HG02885 (cell line): ENCODE results near the gene C16orf78.
"Not testable (repeated sequence)": the region's sequence is repeated elsewhere in the genome, so short reads cannot be mapped to it uniquely, and the experiment has no call there.

Experiments
- ATAC-seq: cut with Tn5 transposase; IDR thresholded peaks from one replicate; pipeline ENCODE4 v1.9.1; 2021; ENCODE audit warnings: mild to moderate bottlenecking; ENCODE audit not compliant: unreplicated experiment, poor library complexity

The C16orf78 gene

DNA sequence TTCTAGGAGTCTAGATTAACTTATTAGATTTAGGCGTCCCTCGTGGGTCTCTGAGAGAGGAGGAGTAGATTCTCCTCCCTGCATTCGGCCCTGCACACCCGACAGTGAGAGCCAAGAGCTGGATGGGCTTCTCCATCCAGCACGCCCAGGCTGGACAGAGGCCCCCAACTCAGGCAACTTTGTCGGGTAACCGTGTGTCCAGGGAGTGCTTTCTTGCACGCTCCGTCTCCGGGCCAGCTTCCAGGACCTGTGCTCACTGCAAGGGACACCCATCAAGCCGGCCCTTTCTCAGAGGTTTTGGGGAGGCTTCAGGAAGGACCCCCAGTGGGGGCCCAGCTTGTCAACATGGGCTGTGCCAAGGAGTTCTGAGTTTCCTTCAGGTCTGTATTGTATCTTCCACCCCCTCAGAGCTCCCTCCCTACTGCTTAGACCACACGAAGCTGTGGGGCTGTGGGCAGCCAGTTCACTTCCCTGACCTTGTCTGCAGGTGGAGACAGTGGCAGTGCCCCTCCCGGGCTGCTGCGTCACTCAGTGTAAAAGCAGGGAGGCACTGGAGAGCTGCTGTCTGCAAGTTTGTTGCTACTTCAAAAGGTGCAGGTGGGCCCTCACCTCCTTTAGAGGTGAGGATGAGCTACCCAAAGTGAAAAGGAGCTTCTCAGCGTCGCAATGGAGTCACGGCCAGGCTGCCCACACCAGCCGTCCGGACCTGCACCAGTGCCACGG lies 24.0 kb upstream of the C16orf78 start:
- ATAC-seq: no peak

DNA sequence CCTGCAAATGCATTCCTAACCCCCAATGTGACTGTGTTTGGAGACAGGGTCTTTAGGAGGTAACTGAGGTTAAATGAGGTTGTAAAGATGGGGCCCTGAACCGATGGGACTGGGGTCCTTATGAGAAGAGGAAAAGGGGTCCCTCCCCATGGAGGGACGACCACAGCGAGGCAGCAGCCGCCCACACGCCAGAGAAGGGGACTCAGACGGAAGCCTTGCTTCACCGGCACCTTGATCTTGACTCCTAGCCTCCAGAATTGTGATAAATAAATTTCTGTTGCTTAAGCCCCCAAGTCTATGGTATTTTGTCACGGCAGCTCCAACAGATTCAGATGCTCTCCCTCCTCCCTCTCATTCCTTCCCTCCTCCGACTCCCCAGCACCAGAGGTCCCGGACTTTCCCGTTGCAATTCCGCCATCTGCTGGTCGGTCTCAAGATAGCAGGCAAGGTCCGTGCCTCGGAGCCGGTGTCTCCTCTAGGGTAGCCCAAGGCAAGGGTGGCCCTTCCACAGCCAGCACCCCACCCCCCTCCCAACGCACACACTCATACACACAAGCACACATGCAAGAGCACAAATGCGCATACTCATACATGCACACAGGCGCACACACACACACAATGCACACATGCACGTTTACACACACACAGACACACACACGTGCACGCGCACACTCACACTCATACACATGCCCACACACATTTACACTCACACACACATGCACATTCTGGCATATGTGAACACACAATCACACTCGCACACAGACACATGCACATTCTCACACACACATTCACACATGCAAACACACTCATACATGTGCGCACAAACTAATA lies 23.1 kb upstream of the C16orf78 start:
- peak; percentile 60 for ATAC-seq

DNA sequence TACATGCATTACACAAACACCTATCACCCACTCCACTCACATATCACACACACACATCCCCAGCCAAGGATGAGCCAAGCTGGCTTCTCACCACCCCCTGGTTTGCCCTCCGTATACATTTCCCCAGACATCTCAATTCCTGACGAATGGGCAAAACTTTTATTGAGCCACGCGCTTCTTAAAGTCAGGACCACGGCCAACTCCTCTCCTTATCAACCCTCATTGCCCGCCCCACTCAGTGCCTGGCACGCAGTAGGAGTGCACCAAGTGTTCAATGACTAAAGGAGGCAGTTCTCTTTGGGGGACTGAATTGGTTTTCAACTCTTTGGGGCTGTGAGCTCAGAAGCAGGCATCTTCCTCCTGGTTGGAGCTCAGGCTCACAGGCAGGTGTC lies 22.5 kb upstream of the C16orf78 start:
- ATAC-seq: no peak

DNA sequence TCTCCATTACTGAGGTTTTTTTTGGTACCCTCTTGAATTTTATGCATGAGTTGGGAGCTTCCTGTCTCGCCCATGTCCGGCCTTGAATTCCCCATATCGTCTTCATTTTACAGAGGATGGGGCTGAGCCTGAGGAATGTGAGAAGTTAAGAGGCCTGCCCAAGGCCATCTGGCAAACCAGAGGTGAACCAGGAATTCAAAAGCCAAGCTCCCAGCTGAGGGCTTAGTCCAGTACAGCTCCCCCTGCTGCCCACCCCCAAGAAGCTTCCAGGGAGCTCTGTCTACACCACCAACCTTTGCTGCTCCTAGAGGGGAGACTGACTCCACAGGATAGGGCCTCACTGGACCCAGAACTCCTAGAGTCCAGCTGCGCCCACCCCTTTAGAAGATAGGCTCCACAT lies 20.7 kb upstream of the C16orf78 start:
- no peak for ATAC-seq

DNA sequence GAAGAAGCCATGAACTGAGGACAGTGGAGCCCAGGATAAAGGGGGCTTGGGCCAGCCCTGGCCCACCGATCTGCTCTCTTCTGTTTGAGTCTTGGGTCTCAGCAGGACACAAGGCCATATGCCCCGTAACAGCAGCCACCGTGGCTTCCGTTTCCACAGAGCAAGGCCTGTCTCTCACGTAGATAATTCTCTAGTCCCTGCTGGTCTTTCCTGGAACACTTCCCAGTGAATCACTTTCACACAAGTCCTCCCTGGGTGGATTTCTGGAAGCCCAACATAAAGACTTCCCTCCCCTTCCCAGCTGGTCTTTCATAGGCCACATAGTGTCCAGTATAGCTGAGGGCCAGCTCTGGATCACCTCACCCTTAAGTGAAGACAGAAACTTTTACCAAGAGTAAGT lies 19.9 kb upstream of the C16orf78 start:
- no peak for ATAC-seq

DNA sequence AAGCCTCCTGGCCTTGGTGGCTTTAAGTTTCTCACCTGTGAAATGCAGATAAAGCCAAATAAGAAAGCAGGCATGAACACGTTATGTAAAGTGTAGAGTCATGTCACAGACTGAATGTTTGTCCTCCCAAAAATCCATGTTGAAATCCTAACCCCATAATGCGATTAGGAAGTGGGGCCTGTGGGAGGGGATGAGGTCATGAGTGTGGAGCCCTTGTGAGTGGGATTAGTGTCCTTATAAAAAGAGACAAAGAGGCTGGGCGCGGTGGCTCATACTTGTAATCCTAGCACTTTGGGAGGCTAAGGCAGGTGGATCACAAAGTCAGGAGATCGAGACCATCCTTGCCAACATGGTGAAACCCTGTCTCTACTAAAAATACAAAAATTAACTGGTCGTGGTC lies 19.5 kb upstream of the C16orf78 start:
- ATAC-seq: no peak

DNA sequence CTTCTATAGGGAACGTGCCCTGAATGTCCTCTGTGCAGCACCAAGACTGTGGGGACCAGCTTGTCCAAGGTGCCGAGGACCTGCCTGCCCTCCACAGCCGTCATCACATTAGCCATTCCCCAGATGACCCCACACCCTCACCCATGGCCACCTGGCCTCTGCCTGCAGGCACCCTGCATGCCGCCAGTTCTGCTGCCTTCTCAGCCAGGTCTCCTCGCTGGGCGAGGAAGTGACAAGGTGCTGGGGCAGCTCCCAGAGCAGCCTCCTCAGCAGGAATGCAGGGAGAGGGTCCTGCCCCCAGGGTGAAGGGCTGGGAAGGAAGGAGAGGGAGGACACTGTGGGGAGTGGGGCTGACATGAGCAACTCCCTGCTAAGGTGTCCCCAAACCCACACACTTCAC lies 18.6 kb upstream of the C16orf78 start:
- no peak for ATAC-seq

DNA sequence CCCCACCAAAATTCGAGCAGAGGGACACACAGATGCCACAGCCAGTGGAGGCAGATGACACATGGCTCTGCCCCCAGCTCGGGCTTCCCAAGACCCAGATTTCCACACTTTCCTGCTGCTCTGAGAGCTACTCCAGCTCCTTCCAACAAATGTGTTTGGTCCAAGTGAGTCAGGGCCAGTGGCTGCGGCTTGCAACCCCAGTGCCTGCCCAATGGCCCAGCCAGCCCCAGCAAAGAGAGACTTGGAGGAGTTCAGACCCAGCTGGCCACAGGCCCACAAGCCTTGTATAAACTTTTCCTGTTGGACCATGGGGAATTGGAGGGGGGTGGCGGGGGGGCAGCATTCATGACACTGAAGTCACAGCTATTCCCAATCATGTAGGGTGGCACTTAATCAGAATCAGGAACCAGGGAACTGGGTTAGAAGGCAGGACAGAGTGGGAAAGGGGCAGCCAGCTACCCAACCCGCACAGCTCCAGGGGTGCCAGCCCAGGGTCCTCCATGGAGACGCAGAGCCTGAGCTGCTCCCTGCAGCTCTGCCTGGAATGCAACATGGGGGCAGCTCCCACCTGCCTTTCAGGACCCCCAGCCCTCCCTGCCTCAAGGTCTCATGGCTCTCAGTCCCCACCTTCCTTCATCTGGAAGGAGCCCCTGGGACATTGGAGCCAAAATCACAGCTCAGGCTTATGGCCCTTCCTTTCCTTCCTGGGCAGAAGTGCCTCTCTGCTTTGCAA lies 17.5 kb upstream of the C16orf78 start:
- no peak for ATAC-seq

DNA sequence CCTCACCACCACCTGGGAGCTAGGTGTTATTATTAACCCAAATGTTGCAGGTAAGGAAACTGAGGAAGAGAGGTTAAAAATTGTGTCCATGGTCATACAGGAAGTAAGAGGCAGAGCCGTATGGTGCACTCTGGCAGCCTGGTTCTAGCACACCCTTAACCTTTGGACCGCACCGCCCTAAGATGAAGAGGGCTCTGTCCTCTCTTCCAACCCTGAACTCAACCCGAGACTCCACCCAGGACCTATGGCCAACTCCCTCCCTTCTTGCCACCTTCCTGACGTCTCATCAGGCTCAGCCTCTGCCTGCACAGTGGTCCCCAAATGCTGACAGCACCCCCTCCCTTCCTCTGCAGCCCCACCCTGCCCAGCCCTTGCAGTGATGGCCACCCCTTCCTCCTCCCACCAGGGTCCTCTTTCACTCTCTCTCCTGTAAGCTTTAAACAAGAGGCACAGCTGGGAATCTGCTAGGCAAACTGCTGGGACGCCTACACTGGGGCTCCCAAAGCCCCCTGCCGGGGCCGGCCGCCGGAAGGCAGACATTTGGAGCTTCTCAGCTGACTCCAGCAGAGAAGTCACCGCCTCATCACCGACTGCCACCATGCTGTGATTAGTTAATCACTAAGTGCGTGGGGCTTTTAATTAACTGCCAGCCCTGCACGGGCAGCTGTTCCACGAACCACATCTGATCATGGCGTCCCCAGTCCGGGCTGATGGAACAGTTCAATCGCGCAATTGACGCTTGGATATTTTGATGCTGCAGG lies 16.7 kb upstream of the C16orf78 start:
- no peak for ATAC-seq

DNA sequence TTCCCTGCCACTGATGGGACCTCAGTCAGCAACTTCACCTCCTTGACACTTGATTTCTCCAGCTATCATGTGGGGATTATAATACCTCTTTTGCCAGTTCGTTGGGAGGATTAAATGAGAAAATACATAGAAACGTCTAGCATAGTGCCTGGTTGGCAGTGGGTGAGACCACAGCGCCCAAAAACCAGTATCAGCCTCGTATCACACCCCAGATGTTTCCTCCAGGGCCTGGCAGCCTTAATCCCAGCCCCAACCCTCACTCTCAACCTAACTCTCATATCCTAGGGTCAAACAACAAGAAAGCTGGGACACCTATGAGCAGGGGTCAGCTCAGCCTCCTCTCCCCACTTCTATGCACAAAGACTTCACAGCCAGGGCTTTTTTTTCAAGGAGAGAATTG lies 14.0 kb upstream of the C16orf78 start:
- ATAC-seq: no peak

DNA sequence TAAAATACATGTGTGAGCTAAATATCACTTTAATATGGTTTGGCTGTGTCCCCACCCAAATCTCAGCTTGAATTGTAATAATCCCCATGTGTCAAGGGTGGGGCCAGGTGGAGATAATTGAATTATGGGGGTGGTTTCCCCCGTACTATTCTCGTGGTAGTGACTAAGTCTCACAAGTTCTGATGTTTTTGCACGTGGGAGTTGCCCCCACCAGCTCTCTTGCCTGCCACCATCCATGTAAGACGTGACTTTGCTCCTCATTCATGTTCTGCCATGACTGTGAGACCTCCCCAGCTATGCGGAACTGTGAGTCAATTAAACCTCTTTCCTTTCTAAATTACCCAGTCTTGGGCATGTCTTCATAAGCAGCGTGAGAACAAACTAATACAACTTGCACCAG lies 11.9 kb upstream of the C16orf78 start:
- ATAC-seq: not testable (repeated sequence)

DNA sequence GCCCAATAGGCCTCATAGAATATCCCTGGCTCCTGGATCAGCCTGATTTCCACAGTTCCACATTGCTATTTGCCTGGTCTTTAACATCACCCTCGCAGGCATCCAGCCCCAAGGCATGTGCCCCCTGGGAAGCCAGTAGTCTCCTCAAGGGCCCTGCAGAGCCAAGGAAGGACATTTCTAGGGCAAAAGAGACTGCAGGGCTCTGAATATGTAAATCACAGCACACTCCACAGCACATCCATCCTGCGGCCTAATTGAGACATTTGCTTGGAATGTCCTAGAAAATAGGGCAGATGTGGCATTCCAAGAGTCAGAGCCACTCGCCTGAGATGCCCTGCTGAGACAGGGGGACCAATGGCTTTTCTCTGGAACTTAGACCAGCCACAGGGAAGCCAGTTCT lies 11.4 kb upstream of the C16orf78 start:
- ATAC-seq: no peak

DNA sequence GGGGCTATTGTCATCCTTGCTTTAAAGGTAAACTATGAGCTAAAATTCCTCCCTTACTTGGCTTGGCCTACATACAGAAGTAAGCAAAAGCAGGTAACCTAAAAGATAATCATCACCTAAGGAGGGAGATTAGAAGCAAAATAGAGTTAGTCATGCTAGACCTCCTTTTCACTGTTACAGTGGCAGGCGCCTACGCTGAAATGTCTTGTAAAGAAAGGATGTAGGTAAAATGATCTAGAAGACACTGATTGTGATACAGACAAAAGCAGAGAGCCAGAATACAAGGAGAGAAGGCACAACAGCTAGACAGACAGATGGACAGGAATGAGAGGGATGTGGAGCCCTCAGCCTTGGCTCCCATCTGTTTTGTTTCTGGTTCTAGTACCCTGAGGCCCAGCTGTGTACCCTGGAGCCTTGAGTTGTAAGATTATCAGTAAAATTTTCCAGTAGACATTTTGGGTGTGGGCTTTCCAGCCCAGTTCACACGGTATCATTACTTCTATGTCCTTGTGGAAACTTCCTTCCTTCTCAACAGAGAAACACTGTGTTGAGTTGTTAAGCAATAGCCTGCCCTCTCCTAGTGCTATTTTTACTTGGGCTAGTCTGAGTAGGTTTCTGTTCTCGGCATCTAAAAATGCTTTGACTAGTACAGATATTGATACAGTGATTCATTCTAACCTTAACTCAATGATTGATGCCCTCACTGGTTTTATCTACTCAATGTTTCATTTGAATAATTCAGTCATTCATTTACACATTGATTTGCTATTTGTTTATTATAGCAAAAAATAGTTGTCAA lies 7.7 kb upstream of the C16orf78 start:
- peak; percentile 95 for ATAC-seq

DNA sequence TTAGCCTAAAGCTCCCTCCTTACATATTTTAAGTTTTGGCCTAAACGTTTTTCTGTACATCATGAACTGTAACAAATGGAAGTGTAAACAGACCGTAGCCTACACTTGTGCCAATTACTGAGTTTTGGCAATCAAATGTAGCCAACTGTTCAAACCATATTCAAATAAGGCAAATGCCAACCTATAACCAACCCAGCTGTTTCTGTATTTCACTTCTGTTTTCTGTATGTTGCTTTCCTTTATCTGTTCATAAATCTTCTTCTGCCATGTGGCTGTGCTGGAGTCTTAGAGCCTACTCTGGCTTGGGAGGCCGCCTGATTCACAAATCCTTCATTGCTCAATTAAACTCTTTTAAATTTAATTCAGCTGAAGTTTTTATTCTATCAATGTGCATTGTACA lies 6.9 kb upstream of the C16orf78 start:
- peak; percentile 41 for ATAC-seq

DNA sequence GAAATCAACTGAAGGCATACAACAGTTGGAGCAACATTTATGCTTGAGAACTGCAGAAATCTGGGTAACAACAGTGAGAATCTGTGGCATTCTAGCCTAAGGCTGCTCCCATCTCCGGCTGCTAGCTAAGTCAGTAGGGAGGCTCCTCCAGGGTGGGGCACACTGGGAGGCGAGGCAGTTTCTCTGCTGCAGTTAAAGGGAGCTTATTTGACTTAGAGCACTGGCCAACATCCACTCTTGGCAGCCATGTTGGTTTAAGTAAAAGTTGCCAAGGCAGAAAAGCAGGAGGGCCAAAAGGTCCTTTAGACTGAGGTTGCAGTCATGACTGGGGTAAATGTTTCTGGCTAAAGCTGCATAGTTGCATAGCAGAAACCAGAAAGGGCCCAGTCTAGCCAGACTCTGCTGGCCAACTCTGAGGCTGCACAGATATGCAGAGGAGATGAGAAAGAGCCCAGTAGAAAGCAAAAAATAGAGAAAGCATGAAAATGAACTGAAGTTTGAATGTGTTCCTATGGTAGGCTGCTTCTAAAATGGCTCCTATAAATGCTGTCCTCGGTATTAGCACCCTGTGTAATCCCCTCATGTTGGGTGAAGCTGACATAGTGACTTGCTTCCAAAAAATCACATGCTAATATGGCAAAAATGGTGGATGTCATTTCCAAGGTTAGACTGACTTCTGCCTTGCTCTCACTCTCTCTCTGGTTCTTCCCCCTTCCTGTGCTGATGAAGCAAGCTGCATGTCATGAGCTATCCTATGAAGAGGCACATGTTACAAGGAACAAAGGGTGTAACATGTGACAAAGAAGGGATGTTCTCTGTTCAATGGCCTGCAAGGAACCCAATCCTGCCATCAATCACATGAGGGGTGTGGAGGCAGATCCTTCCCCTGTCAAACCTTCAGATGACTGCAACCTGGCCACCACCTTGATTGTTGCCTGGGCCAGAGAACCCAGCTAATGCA lies 3.7 kb upstream of the C16orf78 start:
- no peak for ATAC-seq

DNA sequence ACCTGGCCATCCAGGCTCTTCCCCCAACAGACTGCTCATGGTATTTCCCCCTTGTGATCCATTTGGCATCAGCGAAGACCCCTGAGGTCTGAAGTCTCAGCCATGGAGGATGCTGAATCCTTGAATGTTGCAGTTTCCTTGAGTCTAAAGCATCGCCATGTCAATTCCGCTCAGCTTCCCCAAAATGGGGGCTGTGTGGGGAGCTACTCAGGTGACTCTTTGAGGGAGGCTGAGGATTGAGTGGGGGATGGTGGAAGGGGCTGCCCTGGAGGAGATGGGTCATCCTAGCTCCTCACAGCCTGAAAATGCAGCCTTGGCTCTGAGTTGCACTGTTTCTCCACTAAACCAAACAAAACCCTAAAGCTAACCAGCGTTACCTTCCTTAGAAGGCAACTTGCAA lies 2.6 kb downstream of the C16orf78 start:
- ATAC-seq: no peak

DNA sequence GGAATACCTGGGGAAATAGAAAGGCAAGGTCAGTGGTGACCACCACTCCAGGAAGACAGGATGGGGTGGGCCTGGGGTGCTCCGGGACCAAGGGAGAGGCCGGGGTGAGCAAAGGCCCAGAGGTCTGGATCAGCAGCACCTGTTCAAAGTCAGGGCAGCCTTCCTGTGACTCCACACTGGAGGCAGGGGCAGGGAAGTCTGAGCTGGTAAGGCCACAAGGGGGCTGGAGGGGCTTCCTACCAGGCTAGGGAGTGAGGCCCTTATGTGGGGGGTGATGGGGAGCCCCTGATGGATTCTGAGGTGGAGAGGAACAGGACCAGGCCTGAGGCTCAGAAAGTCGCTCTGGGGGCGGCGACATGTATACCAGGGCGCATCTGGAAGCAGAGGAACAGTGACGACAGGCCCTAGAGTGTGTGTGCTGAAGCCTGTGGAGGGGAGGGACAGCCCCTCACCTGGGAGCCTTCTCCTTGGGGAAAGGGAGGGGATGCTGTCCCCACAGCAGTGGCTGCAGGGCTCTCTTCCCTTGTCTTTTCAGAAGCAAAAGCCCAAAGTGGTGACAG lies 3.7 kb downstream of the C16orf78 start:
- no peak for ATAC-seq

DNA sequence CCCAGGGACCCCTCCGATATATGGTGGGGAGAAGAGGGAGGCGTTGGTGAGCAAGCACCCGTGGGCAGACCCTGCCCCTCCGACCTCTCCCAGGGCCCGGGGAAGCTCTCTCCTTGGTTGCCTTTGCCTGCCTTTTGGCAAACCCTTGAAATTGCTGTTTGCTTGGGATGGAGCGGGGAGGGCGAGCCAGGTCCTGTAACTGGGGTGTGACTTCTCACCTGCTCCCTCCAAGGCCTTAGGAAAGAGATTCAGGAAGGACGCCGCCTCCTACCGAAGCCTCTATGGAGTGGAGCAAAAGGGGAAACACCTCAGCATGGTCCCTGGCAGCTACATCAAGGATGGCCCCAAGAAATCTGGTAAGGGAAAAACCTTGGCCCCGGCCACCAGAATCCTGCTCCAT lies 4.6 kb downstream of the C16orf78 start:
- ATAC-seq: no peak
